22Rv1 (cell line): ENCODE data around the gene RMI2.

Experiments used
- ZFX ChIP-seq: fragments of 450-650 bp; IDR thresholded peaks from 2 replicates; pipeline ENCODE4 v1.6.1; 2017; ENCODE audit warnings: antibody characterized with exemption, borderline replicate concordance
- TF ChIP-seq, protein P1 (sequence below): fragments of 450-650 bp; IDR thresholded peaks from 2 replicates; pipeline ENCODE4 v1.5.1; 2017; ENCODE audit warnings: mild to moderate bottlenecking

DNA sequence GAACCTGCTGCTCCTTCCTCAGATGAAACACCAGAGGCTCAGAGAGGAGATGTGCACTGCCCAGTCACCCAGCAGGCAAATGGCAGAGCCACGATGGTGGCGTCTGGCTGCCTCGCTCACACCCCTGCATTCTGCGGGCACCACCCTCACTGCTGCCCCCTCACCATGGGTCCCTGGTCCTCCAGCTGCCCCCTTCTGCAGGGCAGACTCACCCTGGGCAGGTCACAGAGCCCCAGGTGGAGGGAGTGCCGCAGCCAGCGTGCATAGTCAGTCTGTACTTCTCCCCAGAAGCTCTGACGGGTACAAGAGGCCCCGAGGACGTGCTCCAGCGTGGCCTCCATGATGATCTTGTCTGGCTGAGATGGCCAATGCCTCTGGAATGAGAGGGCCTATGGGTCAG is 52.9 kb downstream of the RMI2 start:
- TF ChIP-seq, protein P1, sequence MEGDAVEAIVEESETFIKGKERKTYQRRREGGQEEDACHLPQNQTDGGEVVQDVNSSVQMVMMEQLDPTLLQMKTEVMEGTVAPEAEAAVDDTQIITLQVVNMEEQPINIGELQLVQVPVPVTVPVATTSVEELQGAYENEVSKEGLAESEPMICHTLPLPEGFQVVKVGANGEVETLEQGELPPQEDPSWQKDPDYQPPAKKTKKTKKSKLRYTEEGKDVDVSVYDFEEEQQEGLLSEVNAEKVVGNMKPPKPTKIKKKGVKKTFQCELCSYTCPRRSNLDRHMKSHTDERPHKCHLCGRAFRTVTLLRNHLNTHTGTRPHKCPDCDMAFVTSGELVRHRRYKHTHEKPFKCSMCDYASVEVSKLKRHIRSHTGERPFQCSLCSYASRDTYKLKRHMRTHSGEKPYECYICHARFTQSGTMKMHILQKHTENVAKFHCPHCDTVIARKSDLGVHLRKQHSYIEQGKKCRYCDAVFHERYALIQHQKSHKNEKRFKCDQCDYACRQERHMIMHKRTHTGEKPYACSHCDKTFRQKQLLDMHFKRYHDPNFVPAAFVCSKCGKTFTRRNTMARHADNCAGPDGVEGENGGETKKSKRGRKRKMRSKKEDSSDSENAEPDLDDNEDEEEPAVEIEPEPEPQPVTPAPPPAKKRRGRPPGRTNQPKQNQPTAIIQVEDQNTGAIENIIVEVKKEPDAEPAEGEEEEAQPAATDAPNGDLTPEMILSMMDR: no peak
- no peak for TF ChIP-seq ZFX
